Measurements from ENCODE around the gene MYL7.

DNA sequence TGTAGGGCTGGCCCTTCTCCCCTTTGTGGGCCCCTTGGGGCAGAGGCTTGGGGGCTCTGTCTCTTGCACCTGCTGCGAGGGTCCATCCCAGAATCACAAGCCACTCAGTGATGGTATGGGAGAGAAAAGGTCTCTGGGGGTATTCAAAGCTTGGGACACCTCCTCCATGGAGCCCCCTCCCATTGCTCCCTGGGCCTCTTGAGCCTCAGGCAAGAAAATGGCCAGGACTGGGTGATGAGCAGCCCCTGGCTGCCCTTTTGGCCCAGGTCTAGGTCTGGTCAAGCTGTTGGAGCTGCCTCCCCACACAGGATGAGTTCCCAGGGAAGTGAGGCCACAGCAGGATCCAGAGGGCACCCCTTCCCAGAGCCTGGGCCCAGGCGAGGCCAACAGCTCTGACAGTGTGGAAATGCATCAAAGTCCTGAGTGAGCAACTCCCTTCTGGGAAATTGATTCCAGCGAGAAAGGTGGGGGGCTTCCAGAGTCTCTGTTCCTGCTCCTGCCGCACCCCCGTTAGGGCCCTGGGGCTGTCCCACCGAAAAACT, 3.4 kb upstream of the MYL7 start:
- TF ChIP-seq, protein P1, sequence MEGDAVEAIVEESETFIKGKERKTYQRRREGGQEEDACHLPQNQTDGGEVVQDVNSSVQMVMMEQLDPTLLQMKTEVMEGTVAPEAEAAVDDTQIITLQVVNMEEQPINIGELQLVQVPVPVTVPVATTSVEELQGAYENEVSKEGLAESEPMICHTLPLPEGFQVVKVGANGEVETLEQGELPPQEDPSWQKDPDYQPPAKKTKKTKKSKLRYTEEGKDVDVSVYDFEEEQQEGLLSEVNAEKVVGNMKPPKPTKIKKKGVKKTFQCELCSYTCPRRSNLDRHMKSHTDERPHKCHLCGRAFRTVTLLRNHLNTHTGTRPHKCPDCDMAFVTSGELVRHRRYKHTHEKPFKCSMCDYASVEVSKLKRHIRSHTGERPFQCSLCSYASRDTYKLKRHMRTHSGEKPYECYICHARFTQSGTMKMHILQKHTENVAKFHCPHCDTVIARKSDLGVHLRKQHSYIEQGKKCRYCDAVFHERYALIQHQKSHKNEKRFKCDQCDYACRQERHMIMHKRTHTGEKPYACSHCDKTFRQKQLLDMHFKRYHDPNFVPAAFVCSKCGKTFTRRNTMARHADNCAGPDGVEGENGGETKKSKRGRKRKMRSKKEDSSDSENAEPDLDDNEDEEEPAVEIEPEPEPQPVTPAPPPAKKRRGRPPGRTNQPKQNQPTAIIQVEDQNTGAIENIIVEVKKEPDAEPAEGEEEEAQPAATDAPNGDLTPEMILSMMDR (conservative IDR thresholded peaks at IDR 0.05 in 1 of 2, IDR thresholded peaks at IDR 0.05 in 1 of 2; ENCODE audit: low read depth in 1 of 2, low read length in 2 of 2) = no peak
- TF ChIP-seq EZH2 (IDR thresholded peaks at IDR 0.05; ENCODE audit: low read length, missing control alignments) = no peak

All from fibroblast of lung (primary cell).